GM10266 (cell line): ENCODE data around the gene JAKMIP3.

Experiments
- DNase-seq: peaks from one replicate; pipeline ENCODE4 v3.0.0; 2012; ENCODE audit errors: extremely low spot score
- CTCF ChIP-seq: IDR thresholded peaks from 2 replicates; pipeline ENCODE4 v1.5.1; 2012; ENCODE audit warnings: mild to moderate bottlenecking, low read depth; ENCODE audit not compliant: control insufficient read depth, insufficient read depth; ENCODE audit errors: missing control alignments

The JAKMIP3 gene

GRCh38 chr10:132107949-132108877 lies 42.5 kb downstream of the JAKMIP3 start:
- no peak for TF ChIP-seq CTCF
- no peak for DNase-seq

- TF ChIP-seq CTCF = no peak
- no peak for DNase-seq
Measured at GRCh38 chr10:132109341-132110110, 43.8 kb downstream of the JAKMIP3 start.

- TF ChIP-seq CTCF = no peak
- no peak for DNase-seq
Measured at GRCh38 chr10:132110111-132110521, 44.4 kb downstream of the JAKMIP3 start.

- no peak for DNase-seq
Measured at GRCh38 chr10:132110713-132111112, 45.0 kb downstream of the JAKMIP3 start.

GRCh38 chr10:132111121-132111731 lies 45.5 kb downstream of the JAKMIP3 start:
- no peak for DNase-seq
- TF ChIP-seq CTCF = no peak

More at GRCh38 chr10:132110713-132111112, 45.0 kb downstream of the JAKMIP3 start:
- no peak for TF ChIP-seq CTCF

GRCh38 chr10:132111871-132112341 lies 46.2 kb downstream of the JAKMIP3 start:
- no peak for TF ChIP-seq CTCF

More at GRCh38 chr10:132111871-132112341, 46.2 kb downstream of the JAKMIP3 start:
- no peak for DNase-seq
